Testis (tissue), 5 donors: ENCODE data around the gene WASHC2C. TPM values are rescaled to one million over a fixed set of nuclear protein-coding genes. Genes with fewer than 3 reads are reported as not detected.
A peak's percentile ranks its signal among the peaks of the same experiment; 100 is the strongest.
"Not testable (repeated sequence)": the region's sequence is repeated elsewhere in the genome, so short reads cannot be mapped to it uniquely, and the experiment has no call there.

ENCODE experiments used
- DNase-seq: peaks from one replicate; pipeline ENCODE4 v3.0.0-alpha.2; 2019
- H3K27ac ChIP-seq, 2 donors: fragments of 200-600 bp; sonication (generic); one replicate each; pipeline ENCODE4 v1.5.1; 2019
- H3K27me3 ChIP-seq: fragments of 200-600 bp; sonication (generic); one replicate; pipeline ENCODE4 v1.5.1; 2019
- H3K36me3 ChIP-seq: fragments of 200-600 bp; sonication (generic); one replicate; pipeline ENCODE4 v1.5.1; 2017; ENCODE audit warnings: low read depth; ENCODE audit errors: missing control alignments
- H3K4me1 ChIP-seq: fragments of 200-600 bp; sonication (generic); one replicate; pipeline ENCODE4 v1.5.1; 2019
- H3K4me3 ChIP-seq, 2 donors: fragments of 200-600 bp; sonication (generic); one replicate each; pipeline ENCODE4 v1.5.1; 2017 to 2019
- H3K9me3 ChIP-seq: fragments of 200-600 bp; sonication (generic); one replicate; pipeline ENCODE4 v1.5.1; 2017
- WGBS, 2 donors: methylation state at CpG; one replicate each; pipeline ENCODE4 v1.1.5; 2018; 5-methylcytosine and 5-hydroxymethylcytosine counted together
- intact Hi-C: fragments of 100-400 bp; cut with DNase I; formaldehyde crosslinking; loops from one replicate; pipeline ENCODE4 v1.15.1; 2023; ENCODE audit warnings: low total_unique reads
- long read RNA-seq, 2 donors: transcript quantifications; one replicate each; lab custom pipeline, GENCODE V29; 2026
- polyA plus RNA-seq: library from polyadenylated mRNA; stranded (reverse); fragments of 350-450 nt; fragmentation: Illumina TruSeq; extraction: RNeasy Lipid Tissue Mini Kit (QIAGEN cat#74804); gene quantifications from one replicate; pipeline ENCODE4 v1.2.3, GENCODE V29; 2014; ENCODE audit warnings: low read depth, low replicate concordance; ENCODE audit not compliant: insufficient read depth
- total RNA-seq, 2 donors: library from RNA; depleted of rRNA; stranded (reverse); fragments of >200 nt; gene quantifications; one replicate each; pipeline ENCODE4 v1.2.3, GENCODE V29; 2016

The WASHC2C gene, protein sequence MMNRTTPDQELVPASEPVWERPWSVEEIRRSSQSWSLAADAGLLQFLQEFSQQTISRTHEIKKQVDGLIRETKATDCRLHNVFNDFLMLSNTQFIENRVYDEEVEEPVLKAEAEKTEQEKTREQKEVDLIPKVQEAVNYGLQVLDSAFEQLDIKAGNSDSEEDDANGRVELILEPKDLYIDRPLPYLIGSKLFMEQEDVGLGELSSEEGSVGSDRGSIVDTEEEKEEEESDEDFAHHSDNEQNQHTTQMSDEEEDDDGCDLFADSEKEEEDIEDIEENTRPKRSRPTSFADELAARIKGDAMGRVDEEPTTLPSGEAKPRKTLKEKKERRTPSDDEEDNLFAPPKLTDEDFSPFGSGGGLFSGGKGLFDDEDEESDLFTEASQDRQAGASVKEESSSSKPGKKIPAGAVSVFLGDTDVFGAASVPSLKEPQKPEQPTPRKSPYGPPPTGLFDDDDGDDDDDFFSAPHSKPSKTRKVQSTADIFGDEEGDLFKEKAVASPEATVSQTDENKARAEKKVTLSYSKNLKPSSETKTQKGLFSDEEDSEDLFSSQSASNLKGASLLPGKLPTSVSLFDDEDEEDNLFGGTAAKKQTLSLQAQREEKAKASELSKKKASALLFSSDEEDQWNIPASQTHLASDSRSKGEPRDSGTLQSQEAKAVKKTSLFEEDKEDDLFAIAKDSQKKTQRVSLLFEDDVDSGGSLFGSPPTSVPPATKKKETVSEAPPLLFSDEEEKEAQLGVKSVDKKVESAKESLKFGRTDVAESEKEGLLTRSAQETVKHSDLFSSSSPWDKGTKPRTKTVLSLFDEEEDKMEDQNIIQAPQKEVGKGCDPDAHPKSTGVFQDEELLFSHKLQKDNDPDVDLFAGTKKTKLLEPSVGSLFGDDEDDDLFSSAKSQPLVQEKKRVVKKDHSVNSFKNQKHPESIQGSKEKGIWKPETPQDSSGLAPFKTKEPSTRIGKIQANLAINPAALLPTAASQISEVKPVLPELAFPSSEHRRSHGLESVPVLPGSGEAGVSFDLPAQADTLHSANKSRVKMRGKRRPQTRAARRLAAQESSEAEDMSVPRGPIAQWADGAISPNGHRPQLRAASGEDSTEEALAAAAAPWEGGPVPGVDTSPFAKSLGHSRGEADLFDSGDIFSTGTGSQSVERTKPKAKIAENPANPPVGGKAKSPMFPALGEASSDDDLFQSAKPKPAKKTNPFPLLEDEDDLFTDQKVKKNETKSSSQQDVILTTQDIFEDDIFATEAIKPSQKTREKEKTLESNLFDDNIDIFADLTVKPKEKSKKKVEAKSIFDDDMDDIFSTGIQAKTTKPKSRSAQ (N-terminal part only)
- 10 to 100 TPM; 40.1 to 42.0 TPM for total RNA-seq
- polyA plus RNA-seq, result 33.8 TPM
- long read RNA-seq, donor 1, full-length matches to known transcripts, result 3 of 8 reads
- long read RNA-seq, donor 1, partial matches to known transcripts, result 5 of 8 reads
- long read RNA-seq, donor 1, other reads (novel, unspliced or antisense), result 0 of 8 reads
- long read RNA-seq, donor 2, partial matches to known transcripts, result 0 of 1 reads
- long read RNA-seq, donor 2, other reads (novel, unspliced or antisense), result 0 of 1 reads

GRCh38 chr10:45726703-45727420 is at the start of gene WASHC2C:
TSS of gene WASHC2C (plus strand) at chr10:45727266. CDS start at chr10:45727318, 52 bp downstream.
- peak; percentile 93 for DNase-seq
- WGBS, 2 donors, result 0% methylated on average over 22 to 49 of the region's 49 CpGs
- H3K27me3 ChIP-seq, H3K9me3 ChIP-seq, H3K4me1 ChIP-seq, H3K36me3 ChIP-seq, intact Hi-C loops: not testable (repeated sequence)
- H3K4me3 ChIP-seq, result peak within 1 kb of the TSS; percentile 81 to 83
- H3K27ac ChIP-seq, result peak within 1 kb of the TSS; percentile 80 to 89

GRCh38 chr10:45678467-45678866 is 48.6 kb upstream of the WASHC2C start:
- H3K4me1 ChIP-seq, H3K9me3 ChIP-seq, H3K27ac ChIP-seq, intact Hi-C loops, H3K4me3 ChIP-seq, H3K27me3 ChIP-seq, H3K36me3 ChIP-seq, DNase-seq: not testable (repeated sequence)
- WGBS, 2 donors, result 95% methylated on average over 12 of the region's 14 CpGs; no CpG with 5 or more reads in 1 of the 2 donors

DNA sequence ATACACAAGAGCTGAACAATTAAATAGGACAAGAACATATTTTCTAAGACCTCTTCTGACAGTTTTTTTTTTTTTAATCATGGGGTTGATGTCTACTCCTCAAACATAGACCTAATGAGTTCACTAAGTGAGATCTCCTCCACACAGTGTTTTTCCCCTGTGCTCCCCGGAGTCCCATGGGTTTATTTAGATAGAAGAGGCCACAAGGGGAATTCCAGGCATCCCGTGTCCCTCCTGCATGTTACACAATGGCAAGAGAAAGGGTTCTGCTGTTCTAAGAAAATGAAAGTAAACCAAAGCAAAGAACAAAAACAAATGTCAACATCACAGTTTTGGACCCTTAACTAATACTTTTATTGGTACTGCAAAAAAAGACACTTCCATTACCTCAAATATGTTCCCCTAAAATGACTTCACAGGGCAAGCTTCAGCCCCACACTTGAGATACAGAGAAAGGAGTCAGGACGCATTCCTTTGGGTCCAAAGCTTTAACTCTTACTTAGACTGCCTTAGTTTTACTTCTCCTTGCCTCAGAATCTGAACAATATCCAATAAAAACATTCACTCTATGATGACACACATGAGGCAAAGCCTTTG is 16.8 kb upstream of the WASHC2C start:
- H3K27me3 ChIP-seq, H3K9me3 ChIP-seq, intact Hi-C loops, H3K27ac ChIP-seq, DNase-seq, H3K4me1 ChIP-seq, H3K36me3 ChIP-seq, H3K4me3 ChIP-seq: not testable (repeated sequence)
- WGBS, 2 donors, result 39 to 43% methylated on average over 3 of the region's 3 CpGs

- DNase-seq, H3K27ac ChIP-seq, H3K36me3 ChIP-seq, intact Hi-C loops, H3K4me3 ChIP-seq, H3K9me3 ChIP-seq, H3K4me1 ChIP-seq, H3K27me3 ChIP-seq: not testable (repeated sequence)
- WGBS, 2 donors, result 81 to 89% methylated on average over 4 of the region's 5 CpGs
Measured at GRCh38 chr10:45711223-45711622, 15.8 kb upstream of the WASHC2C start.

- H3K36me3 ChIP-seq, DNase-seq, H3K9me3 ChIP-seq, H3K27me3 ChIP-seq, H3K4me3 ChIP-seq, intact Hi-C loops, H3K27ac ChIP-seq, H3K4me1 ChIP-seq: not testable (repeated sequence)
- 73 to 74% methylated on average over 3 of the region's 3 CpGs for WGBS, 2 donors
Measured at GRCh38 chr10:45717053-45717452, 10.0 kb upstream of the WASHC2C start.

GRCh38 chr10:45717642-45718041 is 9.4 kb upstream of the WASHC2C start:
- H3K4me3 ChIP-seq, H3K27me3 ChIP-seq, intact Hi-C loops, DNase-seq, H3K36me3 ChIP-seq, H3K4me1 ChIP-seq, H3K9me3 ChIP-seq, H3K27ac ChIP-seq: not testable (repeated sequence)
- WGBS, 2 donors, result 78 to 84% methylated on average over 1 of the region's 1 CpG

GRCh38 chr10:45721503-45721902 is 5.6 kb upstream of the WASHC2C start:
- 61 to 79% methylated on average over 10 of the region's 10 CpGs for WGBS, 2 donors
- H3K4me3 ChIP-seq, intact Hi-C loops, H3K27ac ChIP-seq, H3K9me3 ChIP-seq, H3K27me3 ChIP-seq, H3K4me1 ChIP-seq, H3K36me3 ChIP-seq, DNase-seq: not testable (repeated sequence)

GRCh38 chr10:45723851-45724250 is 3.2 kb upstream of the WASHC2C start:
- H3K27me3 ChIP-seq, H3K4me3 ChIP-seq, intact Hi-C loops, H3K36me3 ChIP-seq, H3K4me1 ChIP-seq, H3K9me3 ChIP-seq, H3K27ac ChIP-seq, DNase-seq: not testable (repeated sequence)
- WGBS, 2 donors, result 86 to 89% methylated on average over 11 of the region's 11 CpGs

DNA sequence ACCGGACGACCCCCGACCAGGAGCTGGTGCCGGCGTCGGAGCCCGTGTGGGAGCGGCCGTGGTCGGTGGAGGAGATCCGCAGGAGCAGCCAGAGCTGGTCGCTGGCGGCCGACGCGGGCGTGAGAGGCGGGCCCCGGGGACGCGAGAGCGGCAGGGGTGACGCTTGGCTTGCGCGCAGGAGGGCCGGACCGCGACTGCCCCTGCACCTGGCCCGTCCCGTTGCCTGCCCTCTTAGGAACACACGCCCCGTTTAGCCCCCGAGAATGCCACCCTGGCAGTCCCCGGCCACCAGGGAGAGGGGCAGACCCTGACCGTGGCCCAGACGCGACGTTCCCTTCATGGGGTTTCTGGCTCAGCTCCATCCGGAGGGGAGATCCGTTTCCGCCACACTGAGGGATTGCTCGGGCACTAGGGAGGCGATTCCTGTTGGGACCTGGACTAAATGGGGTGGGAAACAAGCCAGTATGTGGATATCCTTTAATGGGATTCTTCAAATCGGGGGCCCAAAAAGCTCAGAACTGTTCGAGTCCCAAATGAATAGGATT is 427 bp downstream of the WASHC2C start:
- H3K36me3 ChIP-seq, H3K4me1 ChIP-seq, DNase-seq, H3K27me3 ChIP-seq, intact Hi-C loops, H3K9me3 ChIP-seq: not testable (repeated sequence)
- WGBS, 2 donors, result 3 to 21% methylated on average over 3 to 13 of the region's 45 CpGs
- H3K4me3 ChIP-seq, result peak overlapping the region; percentile 81 to 83
- H3K27ac ChIP-seq, result peak overlapping the region; percentile 80 to 89

DNA sequence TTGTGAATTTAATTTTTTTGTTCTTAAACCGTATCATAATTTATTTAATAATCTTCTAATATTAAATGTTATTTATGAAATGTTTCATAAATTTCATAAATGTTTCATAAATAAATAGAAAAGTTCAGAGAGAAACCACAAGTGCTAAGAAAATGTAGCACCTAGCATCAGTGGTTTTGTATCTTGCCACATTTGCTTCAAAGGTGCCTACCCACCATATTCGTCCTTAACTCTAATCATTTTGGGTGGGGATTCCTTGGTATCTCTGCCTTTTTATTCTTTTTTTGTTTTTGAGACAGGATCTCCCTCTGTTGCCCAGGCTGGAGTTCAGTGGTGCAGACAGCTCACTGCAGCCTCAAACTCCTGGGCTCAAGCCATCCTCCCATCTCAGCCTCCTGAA is 7.4 kb downstream of the WASHC2C start:
- WGBS, 2 donors, result 82 to 100% methylated on average over 1 to 2 of the region's 2 CpGs

More for the DNA sequence above, 7.4 kb downstream of the WASHC2C start:
- H3K4me1 ChIP-seq, intact Hi-C loops, H3K36me3 ChIP-seq, DNase-seq, H3K27me3 ChIP-seq, H3K9me3 ChIP-seq, H3K27ac ChIP-seq, H3K4me3 ChIP-seq: not testable (repeated sequence)
